Lung (tissue), 16 donors: Measurements from ENCODE around the gene B3GALT5. TPM values are rescaled to one million over a fixed set of nuclear protein-coding genes. Genes with fewer than 3 reads are reported as not detected.

Experiments used
- ATAC-seq: fragments of 200-7000 bp; cut with Tn5 transposase; one replicate; pipeline ENCODE4 v1.9.1; 2020; ENCODE audit warnings: moderate number of reproducible peaks; ENCODE audit not compliant: insufficient read depth, low FRiP score
- DNase-seq, 3 donors: peaks; one replicate each; pipeline ENCODE4 v3.0.0-alpha.2; 2013 to 2017
- H3K27ac ChIP-seq, 2 donors: one replicate each; pipeline ENCODE4 v1.5.1; 2013; ENCODE audit warnings: mild to moderate bottlenecking in 2 of 2, moderate library complexity in 2 of 2, control low read depth in 1 of 2, inconsistent platforms in 1 of 2, low read depth in 1 of 2, low read length in 1 of 2
- H3K27me3 ChIP-seq, 3 donors: one replicate each; pipeline ENCODE4 v1.5.1; 2013; ENCODE audit warnings: low read length in 2 of 3; ENCODE audit not compliant: control insufficient read depth in 3 of 3, insufficient read depth in 3 of 3
- H3K36me3 ChIP-seq, 4 donors: one replicate each; pipeline ENCODE4 v1.5.1; 2013; ENCODE audit warnings: low read length in 4 of 4, mild to moderate bottlenecking in 1 of 4, moderate library complexity in 1 of 4; ENCODE audit not compliant: control insufficient read depth in 4 of 4, insufficient read depth in 4 of 4
- H3K4me1 ChIP-seq, 5 donors: one replicate each; pipeline ENCODE4 v1.5.1; 2013; ENCODE audit warnings: low read length in 5 of 5, mild to moderate bottlenecking in 2 of 5, moderate library complexity in 1 of 5; ENCODE audit not compliant: control insufficient read depth in 5 of 5, insufficient read depth in 5 of 5
- H3K4me3 ChIP-seq: one replicate; pipeline ENCODE4 v1.5.1; 2013; ENCODE audit warnings: mild to moderate bottlenecking, control low read depth, moderate library complexity
- H3K9ac ChIP-seq, 2 donors: one replicate each; pipeline ENCODE4 v1.5.1; 2013; ENCODE audit warnings: low read length in 2 of 2, control low read depth in 1 of 2; ENCODE audit not compliant: insufficient read depth in 1 of 2
- H3K9me3 ChIP-seq, 4 donors: one replicate each; pipeline ENCODE4 v1.5.1; 2013; ENCODE audit warnings: low read length in 3 of 4, mild to moderate bottlenecking in 1 of 4, moderate library complexity in 1 of 4; ENCODE audit not compliant: control insufficient read depth in 4 of 4, insufficient read depth in 3 of 4
- CTCF ChIP-seq: IDR thresholded peaks from 2 replicates; pipeline ENCODE4 v1.5.1; 2012; ENCODE audit warnings: mild to moderate bottlenecking; ENCODE audit errors: control extremely low read depth, extremely low read depth
- WGBS, 2 donors: extraction: QIAGEN DNeasy Blood & Tissue Kit; methylation state at CpG; one replicate each; pipeline ENCODE4 v1.1.7; 2013; 5-methylcytosine and 5-hydroxymethylcytosine counted together
- long read RNA-seq, 5 donors: transcript quantifications; one replicate each; lab custom pipeline, GENCODE V29; 2026
- polyA plus RNA-seq, 2 donors: library from polyadenylated mRNA; stranded (reverse); fragments of 200-250 nt; gene quantifications; one replicate each; pipeline ENCODE4 v1.2.1, GENCODE V29; 2013
- total RNA-seq, 2 donors: library from RNA; depleted of rRNA in 1 of 2; stranded (reverse); fragments of >200 nt in 1 of 2; gene quantifications; one replicate each; pipeline ENCODE4 v1.2.1, GENCODE V29; 2014 to 2021
- donor health status: control.
- donor health status: control.
- donor health status: Bipolar disorder and iron deficiency.
- donor health status: healthy.
- donor health status: DM: yes; HTN: yes; CAD: no.

The B3GALT5 gene
- 1 to 10 TPM in 1 of 2 donors, under 1 TPM in 1; 0.94 to 1.1 TPM for total RNA-seq
- under 1 TPM; 0.02 to 0.06 TPM for polyA plus RNA-seq
- long read RNA-seq, donor 1, result 0 reads
- long read RNA-seq, donor 2, result 0 reads
- long read RNA-seq, donor 3, result 0 reads
- long read RNA-seq, donor 4, result 0 reads
- long read RNA-seq, donor 5, result 0 reads

GRCh38 chr21:39612233-39613040, at the start of gene B3GALT5:
Gene B3GALT5 (plus strand): TSS chr21:39612940. CDS start chr21:39660560, 47,620 bp downstream.
- DNase-seq (peak; percentile 72 to 80 (median 80)), ATAC-seq (no peak)
- no peaks in the 10 kb centered on the region for H3K36me3 ChIP-seq
- no peak within 1 kb of the TSS for H3K27ac ChIP-seq
- H3K4me3 ChIP-seq, result no peak within 1 kb of the TSS
- H3K4me1 ChIP-seq, result peaks cover 0 to 17% (median 6%) of the 10 kb centered on the region in 5 donors
- H3K27me3 ChIP-seq, result peaks cover 4 to 23% (median 8%) of the 10 kb centered on the region in 3 donors
- peaks cover 0 to 2% (median 0%) of the 10 kb centered on the region in 4 donors for H3K9me3 ChIP-seq
- TF ChIP-seq CTCF, result no peak
- peak within 1 kb of the TSS in 1 of 2 donors; percentile 57 for H3K9ac ChIP-seq
- WGBS, 2 donors, result 6 to 8% methylated on average over 50 to 63 of the region's 63 CpGs

GRCh38 chr21:39564200-39564599, 48.5 kb upstream of the B3GALT5 start:
- H3K4me1 ChIP-seq, result peaks cover 0 to 24% (median 0%) of the 10 kb centered on the region in 5 donors
- no peak for TF ChIP-seq CTCF
- no peaks in the 10 kb centered on the region for H3K27me3 ChIP-seq
- H3K27ac ChIP-seq, result peak overlapping the region in 1 of 2 donors; percentile 63
- no peak for ATAC-seq
- H3K9ac ChIP-seq, result no peak overlapping the region
- DNase-seq, result no peak
- no peaks in the 10 kb centered on the region for H3K9me3 ChIP-seq
- no peaks in the 10 kb centered on the region for H3K36me3 ChIP-seq
- 71 to 79% methylated on average over 3 of the region's 3 CpGs for WGBS, 2 donors
- H3K4me3 ChIP-seq, result no peak overlapping the region

GRCh38 chr21:39567180-39567972, 45.4 kb upstream of the B3GALT5 start:
- no peak for ATAC-seq
- Histone ChIP-seq H3K9me3 (no peaks in the 10 kb centered on the region), H3K9ac (no peak overlapping the region), H3K27me3 (no peaks in the 10 kb centered on the region), H3K4me1 (peaks cover 0 to 15% (median 0%) of the 10 kb centered on the region in 5 donors), H3K36me3 (no peaks in the 10 kb centered on the region), H3K27ac (no peak overlapping the region), H3K4me3 (no peak overlapping the region)
- 91% methylated on average over 18 of the region's 18 CpGs for WGBS, 2 donors
- no peak for DNase-seq
- no peak for TF ChIP-seq CTCF
